HepG2 (cell line): ENCODE results near the gene FBXW12. TPM values are rescaled to one million over a fixed set of nuclear protein-coding genes. Genes with fewer than 3 reads are reported as not detected.

Source experiments
- CHCHD3 ChIP-seq: sonication (generic); formaldehyde crosslinking; IDR thresholded peaks from 2 replicates; pipeline ENCODE4 v1.8.0; 2022; ENCODE audit warnings: mild to moderate bottlenecking, missing genetic modification reagents, moderate library complexity
- HOXD1 ChIP-seq: sonication (generic); formaldehyde crosslinking; IDR thresholded peaks from 2 replicates; pipeline ENCODE4 v1.5.0; 2020; ENCODE audit warnings: missing genetic modification reagents
- ZMYM3 ChIP-seq: sonication (generic); formaldehyde crosslinking; IDR thresholded peaks from 2 replicates; pipeline ENCODE4 v1.5.1; 2020; ENCODE audit warnings: mild to moderate bottlenecking, missing genetic modification reagents
- polyA plus RNA-seq, 8 experiments: library from polyadenylated mRNA; depleted of rRNA in 3 of 8; stranded (reverse) in 7 of 8; unstranded in 1 of 8; fragments of >200 nt; fragmentation: Illumina TruSeq in 4 of 8; extraction: Trizol in 4 of 8; gene quantifications; 2 replicates each; pipeline versions ENCODE4 v1.2.1 to v1.2.3, GENCODE V29; 2011 to 2016; ENCODE audit warnings: low read depth in 4 of 8, missing spikeins in 1 of 8, mixed read lengths in 1 of 8; ENCODE audit not compliant: insufficient read depth in 1 of 8
- total RNA-seq, 5 experiments: library from RNA; depleted of rRNA; stranded (reverse); fragments of >200 nt; fragmentation: Illumina TruSeq; extraction: Trizol; gene quantifications; 2 replicates each; pipeline ENCODE4 v1.2.3, GENCODE V29; 2016; ENCODE audit warnings: low read depth in 1 of 5
- TF ChIP-seq, protein P1 (sequence below): sonication (generic); formaldehyde crosslinking; IDR thresholded peaks from 2 replicates; pipeline ENCODE4 v1.4.0; 2020; ENCODE audit warnings: low read depth, missing genetic modification reagents
- TF ChIP-seq, protein P2 (sequence below): fragments of 450-650 bp; IDR thresholded peaks from 2 replicates; pipeline ENCODE4 v1.6.1; 2017; ENCODE audit warnings: mild to moderate bottlenecking
- TF ChIP-seq, protein P3 (sequence below): IDR thresholded peaks from 2 replicates; pipeline ENCODE4 v1.4.0; 2020; ENCODE audit warnings: mild to moderate bottlenecking, missing genetic modification reagents
- TF ChIP-seq, protein P4 (sequence below): sonication (generic); formaldehyde crosslinking; IDR thresholded peaks from 2 replicates; pipeline ENCODE4 v1.4.0; 2020; ENCODE audit warnings: missing genetic modification reagents
- TF ChIP-seq, protein P5 (sequence below): sonication (generic); formaldehyde crosslinking; IDR thresholded peaks from 2 replicates; pipeline ENCODE4 v1.8.0; 2022; ENCODE audit warnings: missing genetic modification reagents, mild to moderate bottlenecking, moderate library complexity, borderline replicate concordance

Gene FBXW12
- total and polyA plus RNA-seq, 2 of the 13 experiments (the other 11 are each of a cell fraction or from before 2014, with no cell fraction given) = not detected

DNA sequence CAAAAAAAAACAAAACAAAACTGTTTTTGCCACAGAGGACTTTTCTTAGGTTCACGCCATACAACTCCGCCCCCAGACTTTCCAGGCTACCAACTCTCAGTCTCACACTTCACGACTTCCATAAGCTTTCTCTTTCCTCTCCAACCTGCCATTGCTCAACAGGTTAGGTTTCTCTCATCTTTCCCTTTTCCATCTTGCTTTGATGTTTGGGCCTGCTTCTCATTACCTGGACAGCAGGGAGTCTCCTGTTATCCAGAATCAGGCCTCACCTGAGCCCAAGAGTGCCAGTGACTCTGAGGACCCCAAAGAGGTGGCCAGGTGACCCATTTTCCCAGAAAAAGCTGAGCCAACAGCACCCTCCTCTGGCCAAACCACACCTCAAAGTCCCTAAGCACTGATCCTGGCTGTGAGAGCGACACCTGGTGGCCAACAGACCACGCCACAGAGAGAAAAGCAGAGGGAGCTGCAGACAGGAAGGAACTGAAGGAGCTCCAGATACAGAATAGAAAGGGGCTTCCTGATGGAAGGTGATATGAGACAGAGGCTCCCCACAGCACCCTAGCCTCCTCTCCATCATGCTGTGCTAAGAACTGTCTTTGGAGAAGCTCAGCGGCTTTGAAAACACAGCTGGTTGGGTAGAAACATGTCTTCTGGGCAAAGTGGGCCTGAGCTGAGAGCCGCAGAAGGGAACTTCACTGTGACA is 63.9 kb downstream of the FBXW12 start (continued):
- TF ChIP-seq, protein P1, sequence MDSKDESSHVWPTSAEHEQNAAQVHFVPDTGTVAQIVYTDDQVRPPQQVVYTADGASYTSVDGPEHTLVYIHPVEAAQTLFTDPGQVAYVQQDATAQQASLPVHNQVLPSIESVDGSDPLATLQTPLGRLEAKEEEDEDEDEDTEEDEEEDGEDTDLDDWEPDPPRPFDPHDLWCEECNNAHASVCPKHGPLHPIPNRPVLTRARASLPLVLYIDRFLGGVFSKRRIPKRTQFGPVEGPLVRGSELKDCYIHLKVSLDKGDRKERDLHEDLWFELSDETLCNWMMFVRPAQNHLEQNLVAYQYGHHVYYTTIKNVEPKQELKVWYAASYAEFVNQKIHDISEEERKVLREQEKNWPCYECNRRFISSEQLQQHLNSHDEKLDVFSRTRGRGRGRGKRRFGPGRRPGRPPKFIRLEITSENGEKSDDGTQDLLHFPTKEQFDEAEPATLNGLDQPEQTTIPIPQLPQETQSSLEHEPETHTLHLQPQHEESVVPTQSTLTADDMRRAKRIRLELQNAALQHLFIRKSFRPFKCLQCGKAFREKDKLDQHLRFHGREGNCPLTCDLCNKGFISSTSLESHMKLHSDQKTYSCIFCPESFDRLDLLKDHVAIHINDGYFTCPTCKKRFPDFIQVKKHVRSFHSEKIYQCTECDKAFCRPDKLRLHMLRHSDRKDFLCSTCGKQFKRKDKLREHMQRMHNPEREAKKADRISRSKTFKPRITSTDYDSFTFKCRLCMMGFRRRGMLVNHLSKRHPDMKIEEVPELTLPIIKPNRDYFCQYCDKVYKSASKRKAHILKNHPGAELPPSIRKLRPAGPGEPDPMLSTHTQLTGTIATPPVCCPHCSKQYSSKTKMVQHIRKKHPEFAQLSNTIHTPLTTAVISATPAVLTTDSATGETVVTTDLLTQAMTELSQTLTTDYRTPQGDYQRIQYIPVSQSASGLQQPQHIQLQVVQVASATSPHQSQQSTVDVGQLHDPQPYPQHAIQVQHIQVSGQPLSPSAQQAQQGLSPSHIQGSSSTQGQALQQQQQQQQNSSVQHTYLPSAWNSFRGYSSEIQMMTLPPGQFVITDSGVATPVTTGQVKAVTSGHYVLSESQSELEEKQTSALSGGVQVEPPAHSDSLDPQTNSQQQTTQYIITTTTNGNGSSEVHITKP = no peak
- no peak for TF ChIP-seq HOXD1
- TF ChIP-seq, protein P2, sequence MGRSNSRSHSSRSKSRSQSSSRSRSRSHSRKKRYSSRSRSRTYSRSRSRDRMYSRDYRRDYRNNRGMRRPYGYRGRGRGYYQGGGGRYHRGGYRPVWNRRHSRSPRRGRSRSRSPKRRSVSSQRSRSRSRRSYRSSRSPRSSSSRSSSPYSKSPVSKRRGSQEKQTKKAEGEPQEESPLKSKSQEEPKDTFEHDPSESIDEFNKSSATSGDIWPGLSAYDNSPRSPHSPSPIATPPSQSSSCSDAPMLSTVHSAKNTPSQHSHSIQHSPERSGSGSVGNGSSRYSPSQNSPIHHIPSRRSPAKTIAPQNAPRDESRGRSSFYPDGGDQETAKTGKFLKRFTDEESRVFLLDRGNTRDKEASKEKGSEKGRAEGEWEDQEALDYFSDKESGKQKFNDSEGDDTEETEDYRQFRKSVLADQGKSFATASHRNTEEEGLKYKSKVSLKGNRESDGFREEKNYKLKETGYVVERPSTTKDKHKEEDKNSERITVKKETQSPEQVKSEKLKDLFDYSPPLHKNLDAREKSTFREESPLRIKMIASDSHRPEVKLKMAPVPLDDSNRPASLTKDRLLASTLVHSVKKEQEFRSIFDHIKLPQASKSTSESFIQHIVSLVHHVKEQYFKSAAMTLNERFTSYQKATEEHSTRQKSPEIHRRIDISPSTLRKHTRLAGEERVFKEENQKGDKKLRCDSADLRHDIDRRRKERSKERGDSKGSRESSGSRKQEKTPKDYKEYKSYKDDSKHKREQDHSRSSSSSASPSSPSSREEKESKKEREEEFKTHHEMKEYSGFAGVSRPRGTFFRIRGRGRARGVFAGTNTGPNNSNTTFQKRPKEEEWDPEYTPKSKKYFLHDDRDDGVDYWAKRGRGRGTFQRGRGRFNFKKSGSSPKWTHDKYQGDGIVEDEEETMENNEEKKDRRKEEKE = no peak
- TF ChIP-seq CHCHD3 = no peak
- TF ChIP-seq, protein P3, sequence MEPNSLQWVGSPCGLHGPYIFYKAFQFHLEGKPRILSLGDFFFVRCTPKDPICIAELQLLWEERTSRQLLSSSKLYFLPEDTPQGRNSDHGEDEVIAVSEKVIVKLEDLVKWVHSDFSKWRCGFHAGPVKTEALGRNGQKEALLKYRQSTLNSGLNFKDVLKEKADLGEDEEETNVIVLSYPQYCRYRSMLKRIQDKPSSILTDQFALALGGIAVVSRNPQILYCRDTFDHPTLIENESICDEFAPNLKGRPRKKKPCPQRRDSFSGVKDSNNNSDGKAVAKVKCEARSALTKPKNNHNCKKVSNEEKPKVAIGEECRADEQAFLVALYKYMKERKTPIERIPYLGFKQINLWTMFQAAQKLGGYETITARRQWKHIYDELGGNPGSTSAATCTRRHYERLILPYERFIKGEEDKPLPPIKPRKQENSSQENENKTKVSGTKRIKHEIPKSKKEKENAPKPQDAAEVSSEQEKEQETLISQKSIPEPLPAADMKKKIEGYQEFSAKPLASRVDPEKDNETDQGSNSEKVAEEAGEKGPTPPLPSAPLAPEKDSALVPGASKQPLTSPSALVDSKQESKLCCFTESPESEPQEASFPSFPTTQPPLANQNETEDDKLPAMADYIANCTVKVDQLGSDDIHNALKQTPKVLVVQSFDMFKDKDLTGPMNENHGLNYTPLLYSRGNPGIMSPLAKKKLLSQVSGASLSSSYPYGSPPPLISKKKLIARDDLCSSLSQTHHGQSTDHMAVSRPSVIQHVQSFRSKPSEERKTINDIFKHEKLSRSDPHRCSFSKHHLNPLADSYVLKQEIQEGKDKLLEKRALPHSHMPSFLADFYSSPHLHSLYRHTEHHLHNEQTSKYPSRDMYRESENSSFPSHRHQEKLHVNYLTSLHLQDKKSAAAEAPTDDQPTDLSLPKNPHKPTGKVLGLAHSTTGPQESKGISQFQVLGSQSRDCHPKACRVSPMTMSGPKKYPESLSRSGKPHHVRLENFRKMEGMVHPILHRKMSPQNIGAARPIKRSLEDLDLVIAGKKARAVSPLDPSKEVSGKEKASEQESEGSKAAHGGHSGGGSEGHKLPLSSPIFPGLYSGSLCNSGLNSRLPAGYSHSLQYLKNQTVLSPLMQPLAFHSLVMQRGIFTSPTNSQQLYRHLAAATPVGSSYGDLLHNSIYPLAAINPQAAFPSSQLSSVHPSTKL (CRISPR knock-in tag) = 0 out of 2 replicates have a peak, but pooled peaks have one; percentile 33
- TF ChIP-seq ZMYM3 (CRISPR knock-in tag) = no peak
- TF ChIP-seq, protein P4, sequence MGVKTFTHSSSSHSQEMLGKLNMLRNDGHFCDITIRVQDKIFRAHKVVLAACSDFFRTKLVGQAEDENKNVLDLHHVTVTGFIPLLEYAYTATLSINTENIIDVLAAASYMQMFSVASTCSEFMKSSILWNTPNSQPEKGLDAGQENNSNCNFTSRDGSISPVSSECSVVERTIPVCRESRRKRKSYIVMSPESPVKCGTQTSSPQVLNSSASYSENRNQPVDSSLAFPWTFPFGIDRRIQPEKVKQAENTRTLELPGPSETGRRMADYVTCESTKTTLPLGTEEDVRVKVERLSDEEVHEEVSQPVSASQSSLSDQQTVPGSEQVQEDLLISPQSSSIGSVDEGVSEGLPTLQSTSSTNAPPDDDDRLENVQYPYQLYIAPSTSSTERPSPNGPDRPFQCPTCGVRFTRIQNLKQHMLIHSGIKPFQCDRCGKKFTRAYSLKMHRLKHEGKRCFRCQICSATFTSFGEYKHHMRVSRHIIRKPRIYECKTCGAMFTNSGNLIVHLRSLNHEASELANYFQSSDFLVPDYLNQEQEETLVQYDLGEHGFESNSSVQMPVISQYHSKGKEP (CRISPR knock-in tag) = no peak
- TF ChIP-seq, protein P5, sequence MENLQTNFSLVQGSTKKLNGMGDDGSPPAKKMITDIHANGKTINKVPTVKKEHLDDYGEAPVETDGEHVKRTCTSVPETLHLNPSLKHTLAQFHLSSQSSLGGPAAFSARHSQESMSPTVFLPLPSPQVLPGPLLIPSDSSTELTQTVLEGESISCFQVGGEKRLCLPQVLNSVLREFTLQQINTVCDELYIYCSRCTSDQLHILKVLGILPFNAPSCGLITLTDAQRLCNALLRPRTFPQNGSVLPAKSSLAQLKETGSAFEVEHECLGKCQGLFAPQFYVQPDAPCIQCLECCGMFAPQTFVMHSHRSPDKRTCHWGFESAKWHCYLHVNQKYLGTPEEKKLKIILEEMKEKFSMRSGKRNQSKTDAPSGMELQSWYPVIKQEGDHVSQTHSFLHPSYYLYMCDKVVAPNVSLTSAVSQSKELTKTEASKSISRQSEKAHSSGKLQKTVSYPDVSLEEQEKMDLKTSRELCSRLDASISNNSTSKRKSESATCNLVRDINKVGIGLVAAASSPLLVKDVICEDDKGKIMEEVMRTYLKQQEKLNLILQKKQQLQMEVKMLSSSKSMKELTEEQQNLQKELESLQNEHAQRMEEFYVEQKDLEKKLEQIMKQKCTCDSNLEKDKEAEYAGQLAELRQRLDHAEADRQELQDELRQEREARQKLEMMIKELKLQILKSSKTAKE = no peak
